HFFc6 (cell line): ENCODE results near the gene SCARB2. TPM values are rescaled to one million over a fixed set of nuclear protein-coding genes. Genes with fewer than 3 reads are reported as not detected.
"Not testable (repeated sequence)": the region's sequence is repeated elsewhere in the genome, so short reads cannot be mapped to it uniquely, and the experiment has no call there.

Experiments used
- DNase-seq: peaks from one replicate; pipeline ENCODE4 v3.0.0-alpha.2; 2018
- H3K27ac Mint-ChIP-seq: 2 replicates; pipeline ENCODE4 v1.8.0; 2020; ENCODE audit warnings: mild to moderate bottlenecking, mixed read lengths
- H3K27me3 Mint-ChIP-seq: 2 replicates; pipeline ENCODE4 v1.8.0; 2021; ENCODE audit warnings: mild to moderate bottlenecking, moderate library complexity, mixed read lengths; ENCODE audit not compliant: insufficient read depth
- H3K36me3 Mint-ChIP-seq: 2 replicates; pipeline ENCODE4 v1.8.0; 2021; ENCODE audit warnings: low read depth, mixed read lengths
- H3K4me1 Mint-ChIP-seq: 2 replicates; pipeline ENCODE4 v1.8.0; 2020; ENCODE audit warnings: low read depth, mixed read lengths
- H3K4me3 Mint-ChIP-seq: 2 replicates; pipeline ENCODE4 v1.8.0; 2020; ENCODE audit warnings: mild to moderate bottlenecking, moderate library complexity, mixed read lengths
- H3K9me3 Mint-ChIP-seq: 2 replicates; pipeline ENCODE4 v1.8.0; 2020; ENCODE audit warnings: mild to moderate bottlenecking, mixed read lengths
- CTCF ChIP-seq: fragments of 200-600 bp; sonication (generic); IDR thresholded peaks from 2 replicates; pipeline ENCODE4 v1.5.0; 2021; ENCODE audit warnings: antibody characterized with exemption, mild to moderate bottlenecking
- total RNA-seq, 6 experiments: library from RNA; stranded (reverse); fragmentation: NEBNext Ultra II Directional; extraction: Animal tissue kit (Norgen Biotek cat#: 25700); gene quantifications; 2 replicates in 1 of 6; 3 replicates in 5 of 6; pipeline ENCODE4 v1.2.3, GENCODE V29; 2021

Gene SCARB2
- total RNA-seq, 6 experiments from 2014 or later: 126 to 145 (median 138) TPM

- H3K36me3 Mint-ChIP-seq: no peaks in the 10 kb centered on the region
- H3K27me3 Mint-ChIP-seq: peaks cover 28% of the 10 kb centered on the region
- H3K4me1 Mint-ChIP-seq: peaks cover 2% of the 10 kb centered on the region; the same call in 1 of the 2 replicates
These were observed 32.4 kb upstream of the SCARB2 start for GRCh38 chr4:76246025-76246424.

GRCh38 chr4:76243877-76244276 is 30.3 kb upstream of the SCARB2 start:
- not testable (repeated sequence) for H3K4me1 Mint-ChIP-seq, H3K27ac Mint-ChIP-seq, DNase-seq, H3K4me3 Mint-ChIP-seq
- Mint-ChIP-seq H3K27me3 (peaks cover 26% of the 10 kb centered on the region), H3K36me3 (peaks cover 11% of the 10 kb centered on the region), H3K9me3 (peaks cover 10% of the 10 kb centered on the region)

More at GRCh38 chr4:76246025-76246424, 32.4 kb upstream of the SCARB2 start:
- Mint-ChIP-seq H3K4me3 (no peak overlapping the region), H3K9me3 (no peaks in the 10 kb centered on the region), H3K27ac (no peak overlapping the region)
- no peak for TF ChIP-seq CTCF
- DNase-seq: no peak

GRCh38 chr4:76240236-76240635 is 26.6 kb upstream of the SCARB2 start:
- Mint-ChIP-seq H3K27ac (no peak overlapping the region), H3K27me3 (peaks cover 26% of the 10 kb centered on the region), H3K4me1 (no peaks in the 10 kb centered on the region), H3K36me3 (peaks cover 11% of the 10 kb centered on the region), H3K4me3 (no peak overlapping the region), H3K9me3 (peaks cover 14% of the 10 kb centered on the region)
- TF ChIP-seq CTCF: no peak
- no peak for DNase-seq

GRCh38 chr4:76238701-76239100 is 25.1 kb upstream of the SCARB2 start:
- no peak overlapping the region for H3K4me3 Mint-ChIP-seq
- peaks cover 11% of the 10 kb centered on the region for H3K36me3 Mint-ChIP-seq
- no peak overlapping the region for H3K27ac Mint-ChIP-seq
- TF ChIP-seq CTCF: no peak
- no peak for DNase-seq
- H3K27me3 Mint-ChIP-seq: peaks cover 27% of the 10 kb centered on the region
- H3K4me1 Mint-ChIP-seq: no peaks in the 10 kb centered on the region
- H3K9me3 Mint-ChIP-seq: peaks cover 14% of the 10 kb centered on the region

- H3K4me1 Mint-ChIP-seq: no peaks in the 10 kb centered on the region
- peaks cover 14% of the 10 kb centered on the region for H3K9me3 Mint-ChIP-seq
- no peak for TF ChIP-seq CTCF
These were observed 24.6 kb upstream of the SCARB2 start for GRCh38 chr4:76238236-76238635.

GRCh38 chr4:76235915-76236314 is 22.3 kb upstream of the SCARB2 start:
- Mint-ChIP-seq H3K27ac (no peak overlapping the region), H3K36me3 (peaks cover 11% of the 10 kb centered on the region), H3K4me3 (no peak overlapping the region), H3K9me3 (peaks cover 14% of the 10 kb centered on the region), H3K4me1 (no peaks in the 10 kb centered on the region), H3K27me3 (peaks cover 14% of the 10 kb centered on the region)
- TF ChIP-seq CTCF: no peak
- DNase-seq: no peak

More at GRCh38 chr4:76238236-76238635, 24.6 kb upstream of the SCARB2 start:
- H3K27ac Mint-ChIP-seq: no peak overlapping the region
- H3K27me3 Mint-ChIP-seq: peaks cover 26% of the 10 kb centered on the region
- H3K4me3 Mint-ChIP-seq: no peak overlapping the region
- peaks cover 11% of the 10 kb centered on the region for H3K36me3 Mint-ChIP-seq
- DNase-seq: no peak
